Measurements from ENCODE around the gene LRP6.

LRP6 gene

GRCh38 chr12:12216349-12217017 lies 50.4 kb downstream of the LRP6 start:
- in situ Hi-C loops (cut with MboI; ENCODE audit: low sequenced_read_pairs) = no loop called here

DNA sequence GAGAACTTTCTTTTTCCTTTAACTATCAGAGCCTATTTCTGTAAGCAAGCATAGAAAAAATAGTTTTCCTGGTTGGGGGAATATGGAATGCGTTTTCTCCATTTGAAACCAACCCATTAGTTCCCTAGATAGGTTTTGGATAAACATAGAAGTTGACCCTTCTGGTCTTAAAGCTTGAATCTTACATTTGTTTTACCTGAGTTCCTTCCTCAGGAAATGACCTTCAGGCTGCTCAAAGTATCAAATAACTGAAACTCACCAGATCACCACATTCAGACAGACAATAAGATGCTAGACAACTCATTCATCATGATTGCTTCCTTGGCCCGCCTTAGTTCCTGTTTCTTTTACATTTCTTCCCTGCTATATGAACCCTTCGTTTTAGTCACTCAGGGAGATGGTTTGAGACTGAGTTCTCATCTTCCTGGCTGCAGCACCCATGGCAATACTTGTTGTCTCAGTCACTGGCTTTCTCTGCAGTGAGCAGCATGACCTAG lies 52.2 kb downstream of the LRP6 start:
- in situ Hi-C loops (cut with MboI; ENCODE audit: low sequenced_read_pairs) = no loop called here

- in situ Hi-C loops (cut with MboI; ENCODE audit: low sequenced_read_pairs) = no loop called here
These were observed 52.6 kb downstream of the LRP6 start for GRCh38 chr12:12214201-12214600.

DNA sequence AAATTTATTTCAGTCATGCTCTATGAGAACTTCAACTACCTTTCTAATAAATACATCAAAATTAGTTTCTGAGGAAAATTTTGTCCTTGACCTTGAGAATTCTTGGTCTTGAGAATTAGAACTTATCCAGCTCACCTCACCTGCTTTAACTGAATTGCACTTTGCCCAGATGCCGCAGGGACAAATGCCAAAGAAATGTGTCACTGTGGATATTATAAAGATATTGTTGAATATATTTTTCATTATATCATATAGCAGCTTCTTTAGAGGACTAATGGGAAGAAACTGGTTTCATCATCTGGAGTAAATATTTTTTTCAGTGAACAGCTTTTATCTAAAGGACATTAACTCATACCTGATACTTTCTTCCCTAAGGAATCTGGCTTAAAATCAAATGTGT lies 54.1 kb downstream of the LRP6 start:
- in situ Hi-C loops (cut with MboI; ENCODE audit: low sequenced_read_pairs) = no loop called here

DNA sequence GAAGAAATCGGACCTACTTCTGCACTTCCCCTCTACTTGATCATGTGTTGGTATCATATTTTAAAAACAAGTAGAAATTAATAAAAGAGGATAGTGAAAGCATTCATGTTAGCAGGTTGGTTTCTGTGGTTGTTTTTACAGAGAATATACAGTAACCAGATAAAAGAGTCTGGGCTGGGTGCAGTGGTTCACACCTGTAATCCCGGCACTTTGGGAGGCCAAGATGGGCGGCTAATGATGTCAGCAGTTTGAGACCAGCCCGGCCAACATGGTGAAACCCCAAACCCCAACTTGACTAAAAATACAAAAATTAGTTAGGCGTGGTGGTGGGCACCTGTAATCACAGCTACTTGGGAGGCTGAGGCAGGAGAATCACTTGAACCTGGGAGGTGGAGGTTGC lies 55.9 kb downstream of the LRP6 start:
- in situ Hi-C loops (cut with MboI; ENCODE audit: low sequenced_read_pairs) = no loop called here

- in situ Hi-C loops (cut with MboI; ENCODE audit: low sequenced_read_pairs) = no loop called here
These were observed 56.4 kb downstream of the LRP6 start for GRCh38 chr12:12210416-12210815.

DNA sequence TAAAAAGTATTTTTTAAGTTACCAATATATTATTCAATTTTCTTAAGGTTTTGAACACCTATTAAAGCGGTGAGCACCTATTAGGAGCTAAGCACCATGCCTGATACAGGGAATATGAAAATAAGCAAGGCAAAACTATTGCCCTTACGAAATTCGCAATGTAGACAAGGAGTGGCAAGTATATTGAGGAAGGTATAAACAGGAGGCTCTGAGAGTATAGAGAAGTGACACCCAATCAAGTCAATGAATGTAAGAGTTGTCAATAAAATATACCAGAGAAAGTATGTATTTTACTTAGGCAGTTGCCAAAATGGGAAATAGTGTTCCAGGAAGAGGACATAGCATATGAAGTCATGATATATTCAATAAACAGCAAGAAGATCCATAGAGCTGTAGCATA lies 57.2 kb downstream of the LRP6 start:
- in situ Hi-C loops (cut with MboI; ENCODE audit: low sequenced_read_pairs) = no loop called here

DNA sequence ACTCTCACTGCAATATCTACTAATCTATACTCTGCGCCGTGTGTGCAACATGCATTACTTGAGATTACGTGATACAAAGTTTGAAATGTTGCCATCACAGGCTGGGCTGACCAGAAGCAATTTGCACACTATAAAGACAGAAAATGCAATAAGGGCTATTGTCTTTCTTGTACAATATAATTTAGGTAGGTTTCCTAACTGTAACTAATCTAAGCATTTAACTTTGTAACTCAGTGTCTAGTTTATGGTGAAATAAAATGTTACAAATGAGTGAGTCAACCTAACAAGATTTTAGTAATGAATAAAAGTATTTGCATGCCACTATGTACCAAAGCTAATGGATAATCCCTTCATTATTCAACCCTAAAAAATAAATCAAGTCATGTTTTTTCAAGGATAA lies 57.8 kb downstream of the LRP6 start:
- in situ Hi-C loops (cut with MboI; ENCODE audit: low sequenced_read_pairs) = no loop called here

DNA sequence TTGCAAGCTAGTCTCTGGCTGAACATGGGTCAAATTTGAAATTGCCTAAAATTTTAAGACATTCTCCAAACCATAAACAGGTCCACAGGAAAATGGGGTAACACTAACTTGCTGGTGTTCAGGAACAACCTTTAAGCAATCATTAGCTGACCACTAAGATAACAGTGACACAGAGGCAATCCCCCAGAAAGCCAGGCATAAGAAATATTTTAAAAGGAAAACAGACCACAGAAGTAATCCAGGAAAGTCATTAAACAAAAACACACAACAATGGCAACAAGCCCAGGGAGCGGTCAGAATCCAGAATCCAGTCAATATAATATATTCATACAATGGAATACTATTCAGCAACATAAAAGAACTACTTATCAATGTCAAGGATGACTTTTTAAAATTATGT lies 59.1 kb downstream of the LRP6 start:
- in situ Hi-C loops (cut with MboI; ENCODE audit: low sequenced_read_pairs) = no loop called here

DNA sequence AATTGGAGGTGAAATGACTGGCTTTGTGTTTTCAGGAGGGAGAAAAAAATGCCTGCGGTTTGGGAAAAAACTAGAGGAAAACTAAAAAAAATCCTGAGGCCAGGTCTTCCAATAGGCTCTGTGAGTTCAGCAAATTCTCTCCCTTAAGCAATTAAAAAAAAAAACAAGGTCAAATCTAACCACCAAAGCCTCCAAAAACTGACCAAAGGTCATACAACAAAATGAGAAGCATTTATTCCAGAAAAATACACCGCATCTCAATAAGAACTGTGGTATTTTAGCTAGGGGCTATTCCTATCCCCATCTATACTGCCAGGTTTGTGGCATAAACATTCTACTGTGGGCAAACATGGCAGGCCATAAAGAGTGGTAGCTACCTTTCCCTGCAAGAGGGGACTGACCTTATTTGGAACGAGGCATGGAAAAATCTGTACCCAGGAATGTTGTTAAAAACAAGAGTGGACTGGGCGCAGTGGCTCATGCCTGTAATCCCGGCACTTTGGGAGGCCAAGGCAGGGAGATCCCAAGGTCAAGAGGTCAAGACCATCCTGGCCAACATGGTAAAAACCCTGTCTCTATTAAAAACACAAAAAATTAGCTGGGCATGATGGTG lies 60.0 kb downstream of the LRP6 start:
- in situ Hi-C loops (cut with MboI; ENCODE audit: low sequenced_read_pairs) = no loop called here

DNA sequence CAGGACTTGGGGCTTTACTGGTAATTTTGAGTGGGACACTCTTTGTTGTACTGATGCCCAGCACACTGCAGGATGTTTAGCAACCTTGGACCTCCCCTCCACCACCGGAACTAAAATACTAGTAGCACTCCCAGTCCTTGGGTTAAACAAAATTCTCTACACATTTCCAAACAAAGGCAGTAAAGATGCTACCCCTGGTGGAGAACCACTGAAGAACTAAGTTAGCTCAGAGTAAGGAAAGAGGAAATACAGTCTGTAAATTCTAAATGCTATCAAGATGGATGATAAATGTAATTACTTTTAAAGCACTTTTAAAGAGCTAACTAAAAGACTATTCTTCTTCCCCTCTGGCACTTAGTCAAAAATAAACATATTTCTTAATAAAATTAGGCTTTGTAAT lies 64.1 kb downstream of the LRP6 start:
- in situ Hi-C loops (cut with MboI; ENCODE audit: low sequenced_read_pairs) = no loop called here

GRCh38 chr12:12202105-12202504 lies 64.7 kb downstream of the LRP6 start:
- in situ Hi-C loops (cut with MboI; ENCODE audit: low sequenced_read_pairs) = no loop called here

DNA sequence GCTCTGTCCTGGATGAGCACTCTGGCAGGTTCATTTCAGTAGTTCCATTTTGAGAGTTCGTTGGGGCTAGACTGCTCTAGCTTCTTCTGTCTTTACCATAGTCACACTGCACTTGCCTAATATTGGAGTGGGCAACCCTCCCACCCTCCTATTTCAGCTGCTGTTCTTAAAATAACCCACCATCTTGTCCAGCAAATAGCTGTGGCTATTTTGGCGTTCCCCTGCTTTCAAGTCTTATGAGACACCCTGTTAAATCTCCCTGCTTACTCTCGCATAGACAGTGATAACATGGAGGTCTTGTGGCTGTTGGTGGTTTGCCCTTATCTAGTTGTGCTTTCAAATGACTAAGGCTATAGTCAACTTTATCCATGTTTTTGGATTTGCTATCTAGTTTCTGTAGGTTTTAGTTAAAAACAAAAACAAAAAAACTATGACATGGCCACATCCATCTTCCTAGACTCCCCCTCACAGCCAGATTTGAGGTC lies 65.5 kb downstream of the LRP6 start:
- in situ Hi-C loops (cut with MboI; ENCODE audit: low sequenced_read_pairs) = no loop called here

DNA sequence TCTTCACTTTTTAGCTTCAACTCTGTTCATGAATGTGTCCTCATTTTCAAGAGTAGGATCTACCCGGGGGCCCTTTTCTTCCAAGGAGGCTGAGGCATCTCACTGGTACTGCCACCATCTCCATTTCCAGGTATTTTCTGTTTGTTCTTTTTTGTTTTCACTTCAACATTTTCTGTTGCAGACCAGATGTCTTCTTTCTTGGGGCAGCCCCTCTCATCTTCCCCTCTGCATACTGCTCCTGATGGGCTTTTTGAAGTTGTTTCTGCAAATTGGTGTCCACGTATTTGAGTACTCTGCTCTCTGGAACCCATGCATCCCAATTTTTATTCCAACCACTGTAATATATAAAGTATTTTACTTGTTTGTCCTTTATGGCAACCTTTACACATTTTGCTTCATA lies 66.5 kb downstream of the LRP6 start:
- in situ Hi-C loops (cut with MboI; ENCODE audit: low sequenced_read_pairs) = no loop called here

- in situ Hi-C loops (cut with MboI; ENCODE audit: low sequenced_read_pairs) = no loop called here
These were observed 68.7 kb downstream of the LRP6 start for GRCh38 chr12:12198124-12198523.

GRCh38 chr12:12197128-12197527 lies 69.7 kb downstream of the LRP6 start:
- in situ Hi-C loops (cut with MboI; ENCODE audit: low sequenced_read_pairs) = no loop called here

DNA sequence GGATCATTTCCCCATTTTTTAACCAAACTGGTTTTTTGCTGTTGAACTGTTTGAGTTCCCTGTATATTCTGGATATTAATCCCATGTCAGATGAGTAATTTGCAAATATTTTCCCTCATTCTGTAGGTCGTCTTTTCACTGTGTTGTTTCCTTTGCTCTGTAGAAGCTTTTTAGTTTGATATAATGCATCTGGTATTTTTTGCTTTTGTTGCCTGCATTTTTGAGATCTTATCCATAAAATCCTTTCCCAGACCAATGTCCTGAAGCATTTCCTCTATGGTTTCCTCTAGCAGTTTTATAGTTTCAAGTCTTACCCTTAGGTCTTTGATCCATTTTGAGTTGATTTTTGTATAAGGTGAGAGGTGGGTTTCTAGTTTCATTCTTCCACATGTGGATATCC lies 71.3 kb downstream of the LRP6 start:
- in situ Hi-C loops (cut with MboI; ENCODE audit: low sequenced_read_pairs) = no loop called here

GRCh38 chr12:12195081-12195480 lies 71.8 kb downstream of the LRP6 start:
- in situ Hi-C loops (cut with MboI; ENCODE audit: low sequenced_read_pairs) = no loop called here

DNA sequence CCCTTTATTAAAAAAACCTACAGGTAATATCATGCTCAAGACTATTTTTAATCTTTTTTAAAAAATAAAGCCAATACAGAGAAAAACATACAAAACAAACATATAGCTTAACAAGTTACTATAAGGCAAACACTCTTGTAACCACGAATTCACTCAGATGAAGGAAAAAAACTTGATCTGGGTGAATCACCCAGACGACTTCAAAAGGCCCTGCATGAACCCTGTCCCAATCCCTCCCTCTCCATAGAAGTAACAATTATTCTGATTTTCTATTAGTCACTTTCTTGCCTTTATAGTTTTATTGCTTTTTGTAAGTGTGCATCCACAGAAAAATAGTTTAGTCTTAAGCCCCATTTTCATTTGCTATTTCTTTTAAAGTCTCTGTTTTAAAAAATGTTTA lies 72.6 kb downstream of the LRP6 start:
- in situ Hi-C loops (cut with MboI; ENCODE audit: low sequenced_read_pairs) = no loop called here

GRCh38 chr12:12191008-12191407 lies 75.8 kb downstream of the LRP6 start:
- in situ Hi-C loops (cut with MboI; ENCODE audit: low sequenced_read_pairs) = no loop called here

DNA sequence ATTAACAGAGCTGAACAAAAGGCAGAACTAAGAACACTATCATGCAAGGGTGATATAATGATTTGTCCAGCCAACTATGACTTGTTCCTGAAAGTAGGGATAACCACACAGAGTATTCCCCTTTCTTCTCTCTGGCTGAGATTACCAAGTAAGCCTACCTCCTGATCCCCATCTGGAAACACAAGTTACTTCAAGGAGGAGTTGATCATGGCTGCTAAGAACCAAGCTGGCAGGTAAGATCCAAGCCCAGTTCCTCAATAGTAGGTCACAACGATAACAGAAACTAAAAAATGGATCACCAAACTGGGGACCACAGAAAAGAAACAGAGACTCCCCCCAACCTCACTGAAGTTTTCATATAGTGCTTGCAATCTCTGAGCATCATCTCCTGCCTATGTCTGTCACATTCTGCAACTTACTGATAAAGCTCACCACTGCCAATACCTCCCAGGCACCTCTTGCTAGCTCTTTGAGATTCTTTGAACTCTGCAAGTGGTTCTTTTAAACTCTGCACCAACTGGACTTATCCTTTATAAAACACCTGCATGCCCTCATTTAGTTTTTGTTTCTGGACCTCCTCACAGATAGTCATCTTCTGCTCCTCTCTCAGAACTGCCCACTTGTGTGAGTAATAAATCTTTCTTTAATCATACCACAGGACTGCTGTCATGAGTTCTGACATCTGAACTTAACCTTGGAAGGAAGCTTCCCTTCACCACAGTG lies 76.6 kb downstream of the LRP6 start:
- in situ Hi-C loops (cut with MboI; ENCODE audit: low sequenced_read_pairs) = no loop called here

DNA sequence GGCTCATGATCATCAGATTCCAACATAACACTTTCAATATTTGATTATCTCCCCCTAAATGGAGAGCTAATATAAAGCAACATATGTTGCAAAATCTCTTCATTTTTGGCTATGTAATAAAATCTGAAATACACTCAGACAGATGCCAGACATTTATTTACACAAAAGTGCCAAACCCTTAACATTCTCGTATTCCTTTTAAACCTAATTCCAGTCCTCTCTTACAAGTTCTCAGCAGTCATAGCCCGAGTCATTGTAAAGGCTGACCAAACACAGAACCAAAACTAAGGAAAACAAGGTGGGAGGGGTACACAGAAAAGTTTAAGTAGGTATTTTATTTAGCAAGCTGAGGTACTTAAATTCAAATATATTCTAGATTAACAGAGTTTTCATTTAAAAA lies 81.4 kb downstream of the LRP6 start:
- in situ Hi-C loops (cut with MboI; ENCODE audit: low sequenced_read_pairs) = no loop called here
